Trophoblast cell (in vitro differentiated cells and primary cell): ENCODE data around the gene SMTNL2.

Source experiments
- DNase-seq, 2 donors: peaks; one replicate each; pipeline ENCODE4 v3.0.0-alpha.2; 2016
- H2AFZ ChIP-seq: 2 replicates; pipeline ENCODE4 v1.6.1; 2013; ENCODE audit warnings: low read length, moderate library complexity, mild to moderate bottlenecking; ENCODE audit not compliant: insufficient read depth, poor library complexity
- H2AK5ac ChIP-seq: 2 replicates; pipeline ENCODE4 v1.6.1; 2013; ENCODE audit warnings: mild to moderate bottlenecking, low read length
- H2BK120ac ChIP-seq: 2 replicates; pipeline ENCODE4 v1.6.1; 2013; ENCODE audit warnings: low read length, mild to moderate bottlenecking, moderate library complexity; ENCODE audit not compliant: insufficient read depth, poor library complexity
- H2BK12ac ChIP-seq: 2 replicates; pipeline ENCODE4 v1.6.1; 2013; ENCODE audit warnings: mild to moderate bottlenecking, low read length, moderate library complexity
- H2BK5ac ChIP-seq: 2 replicates; pipeline ENCODE4 v1.6.1; 2013; ENCODE audit warnings: low read length, low read depth, moderate library complexity, mild to moderate bottlenecking; ENCODE audit not compliant: poor library complexity
- H3K14ac ChIP-seq: 2 replicates; pipeline ENCODE4 v1.6.1; 2013; ENCODE audit warnings: mild to moderate bottlenecking, low read length
- H3K18ac ChIP-seq: 2 replicates; pipeline ENCODE4 v1.6.1; 2013; ENCODE audit warnings: mild to moderate bottlenecking, low read length
- H3K23ac ChIP-seq: 2 replicates; pipeline ENCODE4 v1.6.1; 2013; ENCODE audit warnings: low read length
- H3K27ac ChIP-seq: 2 replicates; pipeline ENCODE4 v1.5.1; 2013; ENCODE audit warnings: low read depth, mild to moderate bottlenecking, inconsistent platforms, low read length, moderate library complexity
- H3K27me3 ChIP-seq: 2 replicates; pipeline ENCODE4 v1.6.1; 2013; ENCODE audit warnings: inconsistent platforms, mild to moderate bottlenecking, low read length, moderate library complexity; ENCODE audit not compliant: insufficient read depth
- H3K36me3 ChIP-seq, 2 experiments: 1 replicate in 1 of 2; 2 replicates in 1 of 2; pipeline ENCODE4 v1.6.1; 2013; ENCODE audit warnings: low read length in 2 of 2, mild to moderate bottlenecking in 2 of 2, moderate library complexity in 1 of 2; ENCODE audit not compliant: insufficient read depth in 2 of 2, control insufficient read depth in 1 of 2
- H3K4ac ChIP-seq: 2 replicates; pipeline ENCODE4 v1.6.1; 2013; ENCODE audit warnings: low read depth, mild to moderate bottlenecking, low read length, moderate library complexity
- H3K4me1 ChIP-seq, 2 experiments: 1 replicate in 1 of 2; 2 replicates in 1 of 2; pipeline ENCODE4 v1.6.1; 2013; ENCODE audit warnings: low read length in 2 of 2, mild to moderate bottlenecking in 2 of 2, moderate library complexity in 1 of 2; ENCODE audit not compliant: insufficient read depth in 2 of 2, control insufficient read depth in 1 of 2
- H3K4me2 ChIP-seq: 2 replicates; pipeline ENCODE4 v1.6.1; 2013; ENCODE audit warnings: inconsistent platforms, mild to moderate bottlenecking, low read length, moderate library complexity
- H3K4me3 ChIP-seq: 2 replicates; pipeline ENCODE4 v1.5.1; 2013; ENCODE audit warnings: mild to moderate bottlenecking, low read depth, low read length, inconsistent platforms
- H3K79me1 ChIP-seq: one replicate; pipeline ENCODE4 v1.6.1; 2013; ENCODE audit warnings: low read length
- H3K79me2 ChIP-seq: 2 replicates; pipeline ENCODE4 v1.6.1; 2013; ENCODE audit warnings: low read length, mild to moderate bottlenecking; ENCODE audit not compliant: control insufficient read depth, insufficient read depth, poor library complexity
- H3K9ac ChIP-seq: 2 replicates; pipeline ENCODE4 v1.6.1; 2013; ENCODE audit warnings: mild to moderate bottlenecking, low read length
- H3K9me3 ChIP-seq: 2 replicates; pipeline ENCODE4 v1.6.1; 2013; ENCODE audit warnings: low read depth, mild to moderate bottlenecking, control low read depth, inconsistent platforms, low read length; ENCODE audit not compliant: insufficient read depth
- H4K12ac ChIP-seq: 2 replicates; pipeline ENCODE4 v1.6.1; 2013; ENCODE audit warnings: low read depth, mild to moderate bottlenecking, low read length, moderate library complexity
- H4K8ac ChIP-seq: 2 replicates; pipeline ENCODE4 v1.6.1; 2013; ENCODE audit warnings: low read depth, mild to moderate bottlenecking, low read length, moderate library complexity
- H4K91ac ChIP-seq: one replicate; pipeline ENCODE4 v1.6.1; 2013; ENCODE audit warnings: low read depth, mild to moderate bottlenecking, low read length, moderate library complexity
- WGBS: extraction: QIAGEN DNeasy Blood & Tissue Kit; methylation state at CpG from one replicate; pipeline ENCODE4 v1.1.7; 2013; ENCODE audit warnings: missing lambda C conversion rate; ENCODE audit not compliant: insufficient read length, insufficient coverage; ENCODE audit errors: extremely low coverage; 5-methylcytosine and 5-hydroxymethylcytosine counted together

SMTNL2 gene

DNA sequence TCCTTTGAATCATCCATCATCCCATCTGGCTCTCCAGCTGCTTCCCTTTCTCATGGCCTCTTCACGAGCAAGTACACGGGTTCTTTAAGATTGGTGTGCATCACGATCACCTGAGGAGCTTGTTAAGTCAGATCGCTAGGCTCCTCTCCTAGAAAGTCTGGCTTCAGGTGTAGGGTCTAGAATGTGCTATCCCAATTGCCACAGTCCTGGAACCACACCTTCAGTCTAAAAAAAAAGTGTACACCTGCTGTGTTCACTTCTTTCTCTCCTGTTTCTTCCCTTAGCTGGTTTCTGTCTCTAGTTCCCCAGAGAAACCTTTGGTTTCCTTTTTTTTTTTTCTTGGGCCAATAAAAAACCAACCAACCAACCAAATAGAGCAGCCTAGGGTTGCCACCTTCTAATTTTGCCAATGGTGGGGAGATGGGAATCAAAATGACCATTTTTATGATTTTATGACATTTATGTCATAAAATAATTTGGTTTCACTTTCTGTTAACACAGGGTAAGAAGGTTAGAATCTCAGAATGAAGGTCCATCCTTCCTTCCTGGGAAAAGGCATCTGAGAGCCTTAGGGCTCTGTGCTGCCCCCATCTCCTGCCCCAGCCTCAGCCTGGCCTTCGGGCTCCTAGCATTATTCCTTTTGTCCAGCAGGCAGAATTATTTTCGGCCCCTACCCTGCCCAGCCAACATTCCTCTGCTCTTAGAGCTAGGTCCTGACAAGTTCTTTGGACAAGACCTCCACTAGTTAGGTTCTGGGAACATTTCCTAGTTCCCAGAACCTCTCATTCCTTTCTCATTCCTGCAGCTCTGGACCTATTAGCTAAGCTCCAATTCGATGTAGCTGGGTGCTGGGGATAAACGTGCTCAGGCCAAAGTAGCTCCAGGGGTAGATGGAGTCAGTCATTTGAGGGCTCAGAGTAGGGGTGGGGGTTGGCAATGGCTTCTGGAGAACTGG is 22.0 kb upstream of the SMTNL2 start:
- no peak overlapping the region for H3K4me3 ChIP-seq
- no peak overlapping the region for H2BK120ac ChIP-seq
- H2BK12ac ChIP-seq, result no peak overlapping the region
- H2BK5ac ChIP-seq, result no peak overlapping the region
- H4K12ac ChIP-seq, result no peak overlapping the region
- H3K27me3 ChIP-seq, result no peaks in the 10 kb centered on the region
- no peak overlapping the region for H4K91ac ChIP-seq
- no peak overlapping the region for H3K4me2 ChIP-seq
- no peaks in the 10 kb centered on the region for H3K79me1 ChIP-seq
- peaks cover 0 to 5% of the 10 kb centered on the region in 2 experiments for H3K4me1 ChIP-seq
- H3K18ac ChIP-seq, result no peak overlapping the region
- no peaks in the 10 kb centered on the region for H3K36me3 ChIP-seq
- no peak overlapping the region for H2AK5ac ChIP-seq
- H3K14ac ChIP-seq, result no peak overlapping the region
- peak in 1 of 2 donors; percentile 7 for DNase-seq
- H4K8ac ChIP-seq, result no peak overlapping the region
- H3K9ac ChIP-seq, result no peak overlapping the region
- WGBS, result no CpG with 5 or more reads among the region's 8 CpGs
- no peak overlapping the region for H3K4ac ChIP-seq
- no peak overlapping the region for H3K27ac ChIP-seq
- no peak overlapping the region for H3K23ac ChIP-seq
- H2AFZ ChIP-seq, result no peak overlapping the region
- H3K79me2 ChIP-seq, result no peaks in the 10 kb centered on the region
- H3K9me3 ChIP-seq, result no peaks in the 10 kb centered on the region

DNA sequence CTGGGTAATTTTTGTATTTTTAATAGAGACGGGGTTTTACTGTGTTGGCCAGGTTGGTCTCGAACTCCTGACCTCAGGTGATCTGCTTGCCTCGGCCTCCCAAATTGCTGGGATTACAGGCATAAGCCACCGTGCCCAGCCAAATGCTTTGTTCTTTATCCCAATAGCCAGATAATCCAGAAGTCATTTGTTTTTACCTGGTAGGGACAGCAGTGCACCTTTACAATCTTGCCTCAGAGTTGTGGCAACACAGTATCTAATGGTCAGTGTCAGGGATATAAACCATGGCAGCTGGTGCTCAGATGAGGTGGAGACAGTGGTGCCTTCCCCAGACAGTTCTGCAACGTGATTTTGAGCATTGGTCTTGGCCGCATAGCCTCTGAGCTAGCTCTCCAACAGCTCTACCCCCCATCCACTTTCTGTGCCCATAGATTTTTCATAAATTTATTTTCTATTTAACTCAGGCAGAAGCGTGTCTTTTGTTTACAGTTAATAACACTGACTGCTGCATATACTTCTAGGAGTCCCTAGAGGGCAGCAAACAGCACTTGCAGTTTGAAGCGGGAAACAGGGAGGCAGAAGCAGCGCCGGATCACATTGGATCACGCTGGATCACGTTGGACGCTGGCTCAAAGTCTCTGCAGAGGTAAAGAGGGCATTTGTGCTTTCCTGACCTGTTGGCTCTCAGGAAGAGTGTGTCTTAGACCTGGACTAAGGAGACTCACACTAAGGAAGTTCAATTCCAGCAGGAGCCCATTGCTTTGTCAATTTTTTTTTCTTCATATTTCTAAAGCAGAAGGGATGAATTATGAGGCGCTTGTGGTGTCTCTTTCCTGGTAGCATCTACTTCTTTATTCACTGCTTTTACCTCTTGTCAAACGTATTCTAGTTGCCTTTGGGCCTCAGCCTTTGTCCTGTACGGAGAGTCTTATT is 18.9 kb upstream of the SMTNL2 start:
- Histone ChIP-seq H4K8ac (no peak overlapping the region), H4K12ac (no peak overlapping the region), H3K9me3 (no peaks in the 10 kb centered on the region), H3K4me3 (no peak overlapping the region), H3K9ac (no peak overlapping the region), H3K27me3 (no peaks in the 10 kb centered on the region), H3K4me1 (no peaks in the 10 kb centered on the region), H2AFZ (no peak overlapping the region), H3K36me3 (no peaks in the 10 kb centered on the region), H2BK5ac (no peak overlapping the region), H3K4me2 (no peak overlapping the region), H2BK12ac (no peak overlapping the region), H3K4ac (no peak overlapping the region), H4K91ac (no peak overlapping the region), H3K79me2 (no peaks in the 10 kb centered on the region), H2AK5ac (no peak overlapping the region), H3K23ac (no peak overlapping the region), H2BK120ac (no peak overlapping the region), H3K14ac (no peak overlapping the region), H3K27ac (no peak overlapping the region), H3K18ac (no peak overlapping the region), H3K79me1 (no peaks in the 10 kb centered on the region)
- no CpG with 5 or more reads among the region's 16 CpGs for WGBS
- peak; percentile 29 to 86 for DNase-seq

DNA sequence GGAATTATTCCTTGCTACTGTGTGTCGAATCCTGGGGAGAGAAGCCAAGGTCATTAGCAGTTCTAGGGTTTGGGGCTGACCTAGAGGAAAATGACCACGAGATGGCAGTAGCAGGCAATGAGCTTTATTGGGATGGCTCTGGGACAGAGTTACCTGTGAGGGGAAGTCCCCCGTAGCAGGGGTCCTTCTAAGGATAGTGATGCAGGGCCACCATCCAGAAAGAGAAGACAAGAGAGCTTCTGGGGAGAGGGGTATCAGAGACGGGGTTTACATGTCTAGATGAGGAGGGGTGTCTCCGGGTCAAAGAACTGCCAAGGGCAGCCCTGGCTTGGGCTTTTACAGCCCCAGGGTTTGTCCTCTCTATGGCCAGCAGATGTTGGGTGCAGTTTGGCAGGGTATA is 17.5 kb upstream of the SMTNL2 start:
- Histone ChIP-seq H3K9me3 (no peaks in the 10 kb centered on the region), H3K79me2 (no peaks in the 10 kb centered on the region), H2AFZ (no peak overlapping the region), H3K27ac (no peak overlapping the region), H2AK5ac (no peak overlapping the region), H3K36me3 (no peaks in the 10 kb centered on the region), H3K4ac (no peak overlapping the region), H3K4me1 (no peaks in the 10 kb centered on the region), H2BK12ac (peak overlapping the region; percentile 73), H3K4me2 (peak overlapping the region; percentile 17), H3K23ac (no peak overlapping the region), H3K79me1 (no peaks in the 10 kb centered on the region), H2BK120ac (no peak overlapping the region), H2BK5ac (no peak overlapping the region), H3K27me3 (no peaks in the 10 kb centered on the region), H3K14ac (no peak overlapping the region), H3K4me3 (no peak overlapping the region), H4K12ac (no peak overlapping the region), H3K18ac (no peak overlapping the region), H4K8ac (no peak overlapping the region), H3K9ac (no peak overlapping the region), H4K91ac (peak overlapping the region; percentile 45)
- DNase-seq, result peak; percentile 42 to 82
- no CpG with 5 or more reads among the region's 5 CpGs for WGBS

DNA sequence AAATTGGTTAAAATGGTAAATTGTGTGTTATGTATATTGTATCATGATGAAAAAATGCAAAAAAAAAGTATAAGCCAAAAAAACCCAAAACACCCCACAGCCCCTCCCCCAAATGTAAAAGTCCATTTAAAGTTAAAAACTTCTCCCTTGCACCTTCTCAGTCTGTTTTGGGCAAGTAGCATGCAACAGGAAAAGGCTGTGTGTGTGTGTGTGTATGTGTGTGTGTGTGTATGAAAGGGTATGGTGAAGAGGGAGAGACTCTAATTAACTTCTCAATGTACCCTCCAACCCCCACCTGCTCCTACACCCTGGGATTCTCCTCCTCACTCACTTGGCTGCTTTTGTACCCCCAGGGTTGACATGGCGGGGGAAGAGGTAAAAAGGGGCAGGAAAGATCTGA is 14.7 kb upstream of the SMTNL2 start:
- no peak overlapping the region for H2AK5ac ChIP-seq
- no peaks in the 10 kb centered on the region for H3K79me1 ChIP-seq
- H4K91ac ChIP-seq, result no peak overlapping the region
- no CpG with 5 or more reads among the region's 1 CpG for WGBS
- no peak overlapping the region for H2BK12ac ChIP-seq
- H3K36me3 ChIP-seq, result no peaks in the 10 kb centered on the region
- no peak overlapping the region for H3K23ac ChIP-seq
- H3K79me2 ChIP-seq, result no peaks in the 10 kb centered on the region
- no peak overlapping the region for H4K8ac ChIP-seq
- no peak for DNase-seq
- H2AFZ ChIP-seq, result no peak overlapping the region
- no peak overlapping the region for H3K27ac ChIP-seq
- no peaks in the 10 kb centered on the region for H3K27me3 ChIP-seq
- H4K12ac ChIP-seq, result no peak overlapping the region
- no peak overlapping the region for H3K18ac ChIP-seq
- H3K4ac ChIP-seq, result no peak overlapping the region
- no peak overlapping the region for H2BK5ac ChIP-seq
- H3K4me1 ChIP-seq, result peaks cover 2 to 4% of the 10 kb centered on the region in 2 experiments
- no peak overlapping the region for H3K14ac ChIP-seq
- H2BK120ac ChIP-seq, result no peak overlapping the region
- no peak overlapping the region for H3K4me3 ChIP-seq
- H3K9me3 ChIP-seq, result peaks cover 2% of the 10 kb centered on the region
- no peak overlapping the region for H3K4me2 ChIP-seq
- H3K9ac ChIP-seq, result no peak overlapping the region
